MCF 10A (cell line): ENCODE data around the gene MCC. TPM values are rescaled to one million over a fixed set of nuclear protein-coding genes. Genes with fewer than 3 reads are reported as not detected.

ENCODE experiments used
- BruUV-seq: library from RNA; stranded (reverse); fragments of 400-500 nt; replicated peaks from 2 replicates; lab custom pipeline; 2021; lab: Mats Ljungman, UMichigan
- CTCF ChIA-PET: fragments of 300-600 bp; sonication (Branson Sonifier 250); formaldehyde crosslinking; extraction: SDS; loops from one replicate; lab custom pipeline; 2021; ENCODE audit warnings: antibody characterized with exemption, inconsistent platforms; lab: Yijun Ruan, JAX
- POLR2A ChIA-PET: fragments of 300-600, 350-650 bp; sonication (Branson Sonifier 250); formaldehyde crosslinking; extraction: SDS; loops from one replicate; lab custom pipeline; 2020; ENCODE audit warnings: antibody characterized with exemption, inconsistent platforms; lab: Yijun Ruan, JAX
- DNase-seq: peaks from one replicate; pipeline ENCODE4 v3.0.0-alpha.2; 2018; ENCODE audit not compliant: unreplicated experiment
- H3K27ac Mint-ChIP-seq: one replicate; pipeline ENCODE4 v1.8.0; 2022; ENCODE audit warnings: mild to moderate bottlenecking, low read depth, mixed read lengths; ENCODE audit not compliant: unreplicated experiment
- H3K27me3 Mint-ChIP-seq: one replicate; pipeline ENCODE4 v1.8.0; 2022; ENCODE audit warnings: mixed read lengths; ENCODE audit not compliant: insufficient read depth, unreplicated experiment
- H3K36me3 Mint-ChIP-seq: one replicate; pipeline ENCODE4 v1.8.0; 2022; ENCODE audit warnings: mild to moderate bottlenecking, moderate library complexity, mixed read lengths; ENCODE audit not compliant: insufficient read depth, unreplicated experiment
- H3K4me1 Mint-ChIP-seq: one replicate; pipeline ENCODE4 v1.8.0; 2022; ENCODE audit warnings: mixed read lengths; ENCODE audit not compliant: insufficient read depth, unreplicated experiment
- H3K4me3 Mint-ChIP-seq: one replicate; pipeline ENCODE4 v1.8.0; 2022; ENCODE audit warnings: mild to moderate bottlenecking, moderate library complexity, mixed read lengths; ENCODE audit not compliant: unreplicated experiment
- H3K9me3 Mint-ChIP-seq: one replicate; pipeline ENCODE4 v1.8.0; 2022; ENCODE audit warnings: mixed read lengths; ENCODE audit not compliant: unreplicated experiment
- CTCF ChIP-seq: fragments of 200-600 bp; IDR thresholded peaks from one replicate; pipeline ENCODE4 v1.8.0; 2022; ENCODE audit warnings: antibody characterized with exemption, mild to moderate bottlenecking; ENCODE audit not compliant: unreplicated experiment
- intact Hi-C: fragments of 100-400 bp; cut with micrococcal nuclease; formaldehyde crosslinking; loops from 2 replicates; pipeline ENCODE4 v1.14.1; 2022
- total RNA-seq: library from RNA; stranded (reverse); gene quantifications from 2 replicates; pipeline ENCODE4 v1.2.3, GENCODE V29; 2022

MCC gene
- total RNA-seq, 1 experiment from 2014 or later: 25.3 TPM

GRCh38 chr5:113526421-113526820 is 38.2 kb upstream of the MCC start:
- CTCF ChIA-PET: no interaction called here
- Mint-ChIP-seq H3K27me3 (no peaks in the 10 kb centered on the region), H3K4me3 (no peak overlapping the region), H3K4me1 (no peaks in the 10 kb centered on the region), H3K27ac (no peak overlapping the region), H3K9me3 (peaks cover 7% of the 10 kb centered on the region), H3K36me3 (peaks cover 14% of the 10 kb centered on the region)
- TF ChIP-seq CTCF: no peak
- no TSS peak for BruUV-seq
- no peak for DNase-seq
- POLR2A ChIA-PET: no interaction called here
- intact Hi-C loops: no loop called here

- no TSS peak for BruUV-seq
- no peak overlapping the region for H3K4me3 Mint-ChIP-seq
- no peak for DNase-seq
- H3K27me3 Mint-ChIP-seq: no peaks in the 10 kb centered on the region
- intact Hi-C loops: no loop called here
- no peak overlapping the region for H3K27ac Mint-ChIP-seq
- peaks cover 3% of the 10 kb centered on the region for H3K4me1 Mint-ChIP-seq
- H3K36me3 Mint-ChIP-seq: peaks cover 16% of the 10 kb centered on the region
- CTCF ChIA-PET: interaction anchor here (1.2 kb wide), 1 partner anchor 406 kb away, joined by 4 read pairs; no protein-coding TSS in a partner anchor
- no peak for TF ChIP-seq CTCF
- POLR2A ChIA-PET: interaction anchor here (2.1 kb wide), 1 partner anchor 11 kb away, joined by 10 read pairs; the partner anchor contains the start of gene YTHDC2
- no peaks in the 10 kb centered on the region for H3K9me3 Mint-ChIP-seq
Observed at GRCh38 chr5:113524927-113525326, 36.7 kb upstream of the MCC start.

GRCh38 chr5:113523168-113523567 is 34.9 kb upstream of the MCC start:
- POLR2A ChIA-PET: interaction anchor here (1.3 kb wide), 1 partner anchor 10 kb away, joined by 7 read pairs; the partner anchor contains the start of gene YTHDC2
- intact Hi-C loops: no loop called here
- peaks cover 6% of the 10 kb centered on the region for H3K4me1 Mint-ChIP-seq
- TF ChIP-seq CTCF: no peak
- H3K36me3 Mint-ChIP-seq: peaks cover 20% of the 10 kb centered on the region
- BruUV-seq: no TSS peak
- no peak overlapping the region for H3K4me3 Mint-ChIP-seq
- DNase-seq: no peak
- CTCF ChIA-PET: interaction anchor here (1.0 kb wide), 1 partner anchor 13 kb away, joined by 3 read pairs; no protein-coding TSS in a partner anchor
- H3K9me3 Mint-ChIP-seq: no peaks in the 10 kb centered on the region
- no peak overlapping the region for H3K27ac Mint-ChIP-seq
- no peaks in the 10 kb centered on the region for H3K27me3 Mint-ChIP-seq

GRCh38 chr5:113520899-113521298 is 32.6 kb upstream of the MCC start:
- peaks cover 18% of the 10 kb centered on the region for H3K4me1 Mint-ChIP-seq
- BruUV-seq: no TSS peak
- TF ChIP-seq CTCF: no peak
- no peaks in the 10 kb centered on the region for H3K27me3 Mint-ChIP-seq
- no peak overlapping the region for H3K27ac Mint-ChIP-seq
- no peak overlapping the region for H3K4me3 Mint-ChIP-seq
- CTCF ChIA-PET: interaction anchor here (1.0 to 2.2 kb wide), 3 partner anchors 11 to 525 kb away, joined by 4 to 10 read pairs (median 5); no protein-coding TSS in a partner anchor
- peaks cover 24% of the 10 kb centered on the region for H3K36me3 Mint-ChIP-seq
- no peaks in the 10 kb centered on the region for H3K9me3 Mint-ChIP-seq
- POLR2A ChIA-PET: interaction anchor here (0.9 kb wide), 1 partner anchor 360 kb away, joined by 3 read pairs; no protein-coding TSS in a partner anchor
- no peak for DNase-seq
- intact Hi-C loops: no loop called here
